H1 (cell line): ENCODE measurements around the gene SIRT3. TPM values are rescaled to one million over a fixed set of nuclear protein-coding genes. Genes with fewer than 3 reads are reported as not detected.

Experiments used
- BACH1 ChIP-seq: IDR thresholded peaks from 2 replicates; pipeline ENCODE4 v1.6.1; 2012; ENCODE audit warnings: low read length, improper control_type of control experiment
- CHD2 ChIP-seq: IDR thresholded peaks from 2 replicates; pipeline ENCODE4 v1.6.1; 2012; ENCODE audit warnings: low read length, improper control_type of control experiment
- CREB1 ChIP-seq: IDR thresholded peaks from 2 replicates; pipeline ENCODE4 v1.6.1; 2012; ENCODE audit warnings: inconsistent platforms
- EGR1 ChIP-seq: IDR thresholded peaks from 2 replicates; pipeline ENCODE4 v1.6.1; 2011; ENCODE audit warnings: low read depth, low read length, borderline replicate concordance
- GTF2F1 ChIP-seq: IDR thresholded peaks from 2 replicates; pipeline ENCODE4 v1.6.1; 2012; ENCODE audit warnings: low read depth, low read length, improper control_type of control experiment, borderline replicate concordance
- HDAC6 ChIP-seq: IDR thresholded peaks from one replicate; pipeline ENCODE4 v1.7.1; 2012; ENCODE audit warnings: low read depth, mild to moderate bottlenecking, inconsistent platforms, low read length, moderate library complexity
- PHF8 ChIP-seq: fragments of 200-600 bp; sonication (generic); conservative IDR thresholded peaks from 2 replicates; pipeline ENCODE4 v1.7.1; 2012; ENCODE audit warnings: low read depth, mild to moderate bottlenecking, inconsistent platforms, low read length, moderate library complexity
- POLR2A ChIP-seq, 2 experiments: IDR thresholded peaks; 1 replicate in 1 of 2; 2 replicates in 1 of 2; pipeline ENCODE4 v1.6.1; 2011; ENCODE audit warnings: low read depth in 2 of 2, low read length in 2 of 2, mild to moderate bottlenecking in 2 of 2; ENCODE audit errors: control extremely low read depth in 1 of 2
- POLR2AphosphoS5 ChIP-seq: IDR thresholded peaks from 2 replicates; pipeline ENCODE4 v1.6.1; 2011; ENCODE audit warnings: low read depth, low read length
- RAD21 ChIP-seq, 2 experiments: IDR thresholded peaks in 1 of 2; conservative IDR thresholded peaks in 1 of 2; 2 replicates each; pipeline ENCODE4 v1.6.1; 2011; ENCODE audit warnings: low read depth in 2 of 2, low read length in 2 of 2, improper control_type of control experiment in 1 of 2, inconsistent platforms in 1 of 2, mild to moderate bottlenecking in 1 of 2, moderate library complexity in 1 of 2
- RFX5 ChIP-seq: IDR thresholded peaks from 2 replicates; pipeline ENCODE4 v1.6.1; 2011; ENCODE audit warnings: low read depth, low read length, improper control_type of control experiment, borderline replicate concordance
- SAP30 ChIP-seq: fragments of 300-600 bp; sonication (generic); IDR thresholded peaks from 2 replicates; pipeline ENCODE4 v1.7.1; 2012; ENCODE audit warnings: low read length, moderate library complexity, mild to moderate bottlenecking, inconsistent platforms; ENCODE audit not compliant: insufficient read depth, insufficient replicate concordance
- SIN3A ChIP-seq, 2 experiments: IDR thresholded peaks in 1 of 2; conservative IDR thresholded peaks in 1 of 2; 2 replicates each; pipeline ENCODE4 v1.6.1; 2011 to 2012; ENCODE audit warnings: low read length in 2 of 2, improper control_type of control experiment in 1 of 2, low read depth in 1 of 2, mild to moderate bottlenecking in 1 of 2
- SP4 ChIP-seq: IDR thresholded peaks from 2 replicates; pipeline ENCODE4 v1.6.1; 2012; ENCODE audit warnings: low read length, inconsistent platforms
- TAF1 ChIP-seq: IDR thresholded peaks from 2 replicates; pipeline ENCODE4 v1.6.1; 2011; ENCODE audit warnings: mild to moderate bottlenecking, low read depth, low read length
- TAF7 ChIP-seq: optimal IDR thresholded peaks from 2 replicates; pipeline ENCODE3; 2011; ENCODE audit warnings: low read depth, mild to moderate bottlenecking, inconsistent platforms, low read length, moderate library complexity, borderline replicate concordance
- polyA plus RNA-seq, 7 experiments: library from polyadenylated mRNA; depleted of rRNA in 3 of 7; stranded (reverse) in 5 of 7; unstranded in 2 of 7; fragments of >200 nt in 5 of 7; fragments of 200-250 nt in 2 of 7; gene quantifications; 1 replicate in 5 of 7; 2 replicates in 1 of 7; 4 replicates in 1 of 7; pipeline versions ENCODE4 v1.2.1 to v1.2.3, GENCODE V29; 2011 to 2013; ENCODE audit warnings: missing spikeins in 2 of 7, mixed read lengths in 2 of 7
- total RNA-seq: library from RNA; stranded (reverse); fragmentation: NEBNext Ultra II Directional; extraction: Animal tissue kit (Norgen Biotek cat#: 25700); gene quantifications from 2 replicates; pipeline ENCODE4 v1.2.1, GENCODE V29; 2021

SIRT3 gene
- total and polyA plus RNA-seq, 2 of the 8 experiments (the other 6 are each of a cell fraction or from before 2014, with no cell fraction given), result 14.3 to 21.6 TPM

- peak; percentile 28 for TF ChIP-seq TAF7
- TF ChIP-seq TAF1, result peak; percentile 62
- TF ChIP-seq SAP30, result peak; percentile 90
- TF ChIP-seq EGR1, result peak; percentile 61; the same call in 1 of the 2 replicates
- 0 out of 4 replicates have a peak, but pooled peaks have one; percentile 17 to 47 for TF ChIP-seq SIN3A (conservative IDR thresholded peaks at IDR 0.05 in 1 of 2, IDR thresholded peaks at IDR 0.05 in 1 of 2; ENCODE audit: low read depth in 1 of 2, low read length in 2 of 2)
- peak; percentile 27; the same call in 1 of the 2 replicates for TF ChIP-seq POLR2AphosphoS5
- TF ChIP-seq CHD2, result no peak
- peak in 1 of 2 experiments; percentile 45; a peak in 2 of 3 replicates for TF ChIP-seq POLR2A (IDR thresholded peaks at IDR 0.05; ENCODE audit: control extremely low read depth in 1 of 2, low read depth in 2 of 2, low read length in 2 of 2)
- peak; percentile 41; the same call in 1 of the 2 replicates for TF ChIP-seq CREB1
- TF ChIP-seq RAD21 (IDR thresholded peaks at IDR 0.05 in 1 of 2, conservative IDR thresholded peaks at IDR 0.05 in 1 of 2; ENCODE audit: low read depth in 2 of 2, low read length in 2 of 2), result no peak
- no peak for TF ChIP-seq RFX5
- TF ChIP-seq GTF2F1, result no peak
- TF ChIP-seq HDAC6, result no peak
- no peak for TF ChIP-seq SP4
- no peak for TF ChIP-seq BACH1
- TF ChIP-seq PHF8, result peak; percentile 74; the same call in 1 of the 2 replicates
- TF ChIP-seq, all 59 proteins: peak for 10
These were observed 27.8 kb downstream of the SIRT3 start (continued) for GRCh38 chr11:208181-208916.
